ENCODE measurements around the gene LFNG. TPM values are rescaled to one million over a fixed set of nuclear protein-coding genes. Genes with fewer than 3 reads are reported as not detected.
"Not testable (repeated sequence)": the region's sequence is repeated elsewhere in the genome, so short reads cannot be mapped to it uniquely, and the experiment has no call there.

Gene LFNG
- total RNA-seq, 3 donors from 2014 or later (not counting 1 experiment from before 2014, with no cell fraction given) = 140 to 191 (median 176) TPM

DNA sequence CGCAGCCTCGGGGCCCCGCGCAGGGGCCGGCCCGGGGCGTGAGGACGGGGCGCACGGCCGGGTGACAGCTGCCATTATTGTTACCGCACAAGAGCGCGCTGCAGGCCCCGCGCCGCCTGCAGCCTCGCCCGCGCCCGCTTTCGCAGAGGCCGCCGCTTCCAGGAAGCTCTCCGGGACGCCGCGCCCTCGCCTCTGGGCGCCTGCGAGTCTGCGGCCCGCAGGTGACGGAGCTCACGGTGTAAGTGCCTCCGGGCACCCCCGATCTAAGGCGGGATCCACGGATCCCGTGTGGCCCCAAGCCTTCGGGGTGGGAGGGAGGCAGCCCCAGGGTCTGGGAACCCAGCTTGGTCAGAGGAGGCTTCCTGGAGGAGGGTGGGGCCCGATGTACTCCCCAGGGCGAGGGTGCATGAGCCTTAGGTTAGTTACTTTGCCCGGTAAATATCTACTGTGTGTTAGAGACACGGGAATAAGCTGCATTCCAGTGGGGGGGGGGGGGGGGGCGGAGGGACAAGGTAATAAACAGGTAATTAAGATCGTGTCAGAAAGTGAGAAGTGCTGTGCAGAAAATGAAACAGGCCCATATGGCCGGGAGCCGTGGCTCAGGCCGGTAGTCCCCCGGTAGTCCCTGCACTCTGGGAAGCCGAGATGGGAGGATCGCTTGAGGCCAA, 39.8 kb downstream of the LFNG start:
- H3K36me3 ChIP-seq (ENCODE audit: control insufficient read depth, insufficient read depth, low read length) = no peaks in the 10 kb centered on the region
- H3K27ac ChIP-seq (ENCODE audit: low read length) = no peak overlapping the region
- H3K4me1 Mint-ChIP-seq = peaks cover 15 to 24% of the 10 kb centered on the region in 2 donors
- H3K9me3 ChIP-seq (ENCODE audit: control insufficient read depth, insufficient read depth, low read length) = no peaks in the 10 kb centered on the region
- peak overlapping the region in 1 of 2 donors; percentile 61 for H3K27ac Mint-ChIP-seq
- H3K4me3 Mint-ChIP-seq = peak overlapping the region; percentile 78
- peak overlapping the region; percentile 42 for H3K4me3 ChIP-seq (ENCODE audit: low read length)
- WGBS (ENCODE audit: insufficient coverage) = 11% methylated on average over 52 of the region's 53 CpGs
- no peak for TF ChIP-seq CTCF (IDR thresholded peaks at IDR 0.05)
- intact Hi-C loops (cut with micrococcal nuclease) = loop anchor here (5.0 to 10.0 kb wide), 2 partner anchors 82 to 155 kb away; partner anchors contain the start of genes CHST12 and GRIFIN
- H3K27me3 Mint-ChIP-seq (ENCODE audit: low read depth in 2 of 2) = no peaks in the 10 kb centered on the region
- DNase-seq = peak in 1 of 2 donors; percentile 59
- H3K9me3 Mint-ChIP-seq = no peaks in the 10 kb centered on the region
- H3K4me1 ChIP-seq (ENCODE audit: control insufficient read depth, insufficient read depth, low read length) = peaks cover 31% of the 10 kb centered on the region
- no peaks in the 10 kb centered on the region for H3K27me3 ChIP-seq (ENCODE audit: control insufficient read depth, insufficient read depth, low read length)
- no peaks in the 10 kb centered on the region for H3K36me3 Mint-ChIP-seq
- peak in 2 of 3 donors; percentile 0 to 3 for ATAC-seq

- H3K36me3 ChIP-seq (ENCODE audit: control insufficient read depth, insufficient read depth, low read length); H3K4me3 ChIP-seq (ENCODE audit: low read length); H3K27me3 Mint-ChIP-seq (ENCODE audit: low read depth in 2 of 2); H3K36me3 Mint-ChIP-seq; H3K9me3 ChIP-seq (ENCODE audit: control insufficient read depth, insufficient read depth, low read length); H3K4me3 Mint-ChIP-seq; H3K27ac ChIP-seq (ENCODE audit: low read length); intact Hi-C loops (cut with micrococcal nuclease); H3K27ac Mint-ChIP-seq; DNase-seq; H3K9me3 Mint-ChIP-seq; H3K27me3 ChIP-seq (ENCODE audit: control insufficient read depth, insufficient read depth, low read length); ATAC-seq: not testable (repeated sequence)
- H3K4me1 ChIP-seq (ENCODE audit: control insufficient read depth, insufficient read depth, low read length) = peaks cover 18% of the 10 kb centered on the region
- H3K4me1 Mint-ChIP-seq = peaks cover 6 to 11% of the 10 kb centered on the region in 2 donors
- 100% methylated on average over 2 of the region's 3 CpGs for WGBS (ENCODE audit: insufficient coverage)
These were observed 44.4 kb downstream of the LFNG start for GRCh38 chr7:2563955-2564354.

GRCh38 chr7:2564970-2565540, 45.5 kb downstream of the LFNG start:
- Mint-ChIP-seq H3K36me3 (no peaks in the 10 kb centered on the region), H3K4me1 (peaks cover 1 to 2% of the 10 kb centered on the region in 2 donors), H3K27ac (no peak overlapping the region), H3K27me3 (ENCODE audit: low read depth in 2 of 2) (no peaks in the 10 kb centered on the region), H3K9me3 (no peaks in the 10 kb centered on the region), H3K4me3 (no peak overlapping the region)
- intact Hi-C loops (cut with micrococcal nuclease) = no loop called here
- no peaks in the 10 kb centered on the region for H3K36me3 ChIP-seq (ENCODE audit: control insufficient read depth, insufficient read depth, low read length)
- no peaks in the 10 kb centered on the region for H3K27me3 ChIP-seq (ENCODE audit: control insufficient read depth, insufficient read depth, low read length)
- H3K27ac ChIP-seq (ENCODE audit: low read length) = no peak overlapping the region
- H3K4me3 ChIP-seq (ENCODE audit: low read length) = no peak overlapping the region
- ATAC-seq (no peak), DNase-seq (no peak)
- H3K9me3 ChIP-seq (ENCODE audit: control insufficient read depth, insufficient read depth, low read length) = no peaks in the 10 kb centered on the region
- TF ChIP-seq CTCF (IDR thresholded peaks at IDR 0.05) = no peak
- 95% methylated on average over 10 of the region's 12 CpGs for WGBS (ENCODE audit: insufficient coverage)
- H3K4me1 ChIP-seq (ENCODE audit: control insufficient read depth, insufficient read depth, low read length) = peaks cover 10% of the 10 kb centered on the region

DNA sequence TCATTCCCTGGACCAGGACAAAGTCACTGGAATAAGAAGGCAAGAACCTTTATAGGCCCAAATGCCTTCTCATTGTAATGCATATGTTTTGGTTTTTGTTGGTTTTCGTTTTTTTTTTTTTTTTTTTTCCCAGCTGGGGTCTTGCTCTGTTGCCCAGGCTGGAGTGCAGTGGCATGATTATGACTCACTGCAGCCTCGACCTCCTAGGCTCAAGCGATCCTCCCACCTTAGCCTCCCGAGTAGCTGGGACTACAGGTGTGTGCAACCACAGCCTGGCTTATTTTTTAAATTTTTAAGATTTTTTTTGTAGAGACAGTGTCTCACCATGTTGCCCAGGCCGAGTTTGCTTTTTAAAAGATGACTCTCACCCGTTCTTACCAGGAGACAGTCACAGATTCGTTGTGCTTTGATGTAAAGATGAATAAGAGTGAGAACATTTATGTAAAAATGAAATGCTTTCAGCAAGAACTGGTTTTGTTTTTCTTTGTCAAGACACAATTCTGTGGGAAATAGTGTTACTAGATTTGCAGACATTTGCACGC, 46.8 kb downstream of the LFNG start:
- H3K27ac Mint-ChIP-seq = no peak overlapping the region
- intact Hi-C loops (cut with micrococcal nuclease) = no loop called here
- H3K36me3 Mint-ChIP-seq = no peaks in the 10 kb centered on the region
- Histone ChIP-seq H3K9me3 (ENCODE audit: control insufficient read depth, insufficient read depth, low read length) (no peaks in the 10 kb centered on the region), H3K4me3 (ENCODE audit: low read length) (no peak overlapping the region), H3K27ac (ENCODE audit: low read length) (no peak overlapping the region), H3K36me3 (ENCODE audit: control insufficient read depth, insufficient read depth, low read length) (no peaks in the 10 kb centered on the region), H3K4me1 (ENCODE audit: control insufficient read depth, insufficient read depth, low read length) (peaks cover 7% of the 10 kb centered on the region), H3K27me3 (ENCODE audit: control insufficient read depth, insufficient read depth, low read length) (no peaks in the 10 kb centered on the region)
- no peak for TF ChIP-seq CTCF (IDR thresholded peaks at IDR 0.05)
- ATAC-seq = no peak
- no peaks in the 10 kb centered on the region for H3K9me3 Mint-ChIP-seq
- WGBS (ENCODE audit: insufficient coverage) = 81% methylated on average over 8 of the region's 8 CpGs
- no peaks in the 10 kb centered on the region for H3K4me1 Mint-ChIP-seq
- no peak for DNase-seq
- no peaks in the 10 kb centered on the region for H3K27me3 Mint-ChIP-seq (ENCODE audit: low read depth in 2 of 2)
- H3K4me3 Mint-ChIP-seq = no peak overlapping the region

Measured in natural killer cell (primary cell).